AG09309 (cell line): ENCODE results near the gene OR5AR1.
A peak's percentile ranks its signal among the peaks of the same experiment; 100 is the strongest.

ENCODE experiments used
- DNase-seq: peaks from one replicate; pipeline ENCODE4 v3.0.0-alpha.2; 2010; ENCODE audit warnings: low read depth
- H3K4me3 ChIP-seq: 2 replicates; pipeline ENCODE4 v1.5.1; 2011; ENCODE audit warnings: mild to moderate bottlenecking, low read depth, low read length, moderate library complexity; ENCODE audit not compliant: control insufficient read depth
- TF ChIP-seq, protein P1 (sequence below): IDR thresholded peaks from 2 replicates; pipeline ENCODE4 v1.5.1; 2011; ENCODE audit warnings: mild to moderate bottlenecking, low read depth, low read length, inconsistent platforms; ENCODE audit not compliant: insufficient read depth, control insufficient read depth; ENCODE audit errors: missing control alignments

The OR5AR1 gene

DNA sequence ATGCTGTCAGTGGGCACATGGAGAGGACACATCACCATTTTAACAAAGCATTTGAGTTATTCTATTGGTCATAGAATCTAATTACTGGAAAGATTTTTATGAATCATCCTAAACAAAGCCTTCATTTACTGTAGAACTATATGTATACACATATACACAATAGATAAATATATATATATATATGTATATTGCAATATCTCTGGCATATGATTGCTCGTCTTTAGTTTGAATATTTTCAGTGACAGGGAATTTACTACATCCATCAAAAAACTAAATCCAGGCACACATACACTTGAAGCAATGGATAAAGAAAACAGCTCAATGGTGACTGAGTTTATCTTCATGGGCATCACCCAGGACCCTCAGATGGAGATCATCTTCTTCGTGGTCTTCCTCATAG, at the start of gene OR5AR1:
TSS of gene OR5AR1 (plus strand) at position 301 of the 400 bp plus-strand sequence. CDS start at position 301, 0 bp downstream.
- H3K4me3 ChIP-seq = no peak within 1 kb of the TSS
- DNase-seq = no peak
- TF ChIP-seq, protein P1, sequence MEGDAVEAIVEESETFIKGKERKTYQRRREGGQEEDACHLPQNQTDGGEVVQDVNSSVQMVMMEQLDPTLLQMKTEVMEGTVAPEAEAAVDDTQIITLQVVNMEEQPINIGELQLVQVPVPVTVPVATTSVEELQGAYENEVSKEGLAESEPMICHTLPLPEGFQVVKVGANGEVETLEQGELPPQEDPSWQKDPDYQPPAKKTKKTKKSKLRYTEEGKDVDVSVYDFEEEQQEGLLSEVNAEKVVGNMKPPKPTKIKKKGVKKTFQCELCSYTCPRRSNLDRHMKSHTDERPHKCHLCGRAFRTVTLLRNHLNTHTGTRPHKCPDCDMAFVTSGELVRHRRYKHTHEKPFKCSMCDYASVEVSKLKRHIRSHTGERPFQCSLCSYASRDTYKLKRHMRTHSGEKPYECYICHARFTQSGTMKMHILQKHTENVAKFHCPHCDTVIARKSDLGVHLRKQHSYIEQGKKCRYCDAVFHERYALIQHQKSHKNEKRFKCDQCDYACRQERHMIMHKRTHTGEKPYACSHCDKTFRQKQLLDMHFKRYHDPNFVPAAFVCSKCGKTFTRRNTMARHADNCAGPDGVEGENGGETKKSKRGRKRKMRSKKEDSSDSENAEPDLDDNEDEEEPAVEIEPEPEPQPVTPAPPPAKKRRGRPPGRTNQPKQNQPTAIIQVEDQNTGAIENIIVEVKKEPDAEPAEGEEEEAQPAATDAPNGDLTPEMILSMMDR = no peak

DNA sequence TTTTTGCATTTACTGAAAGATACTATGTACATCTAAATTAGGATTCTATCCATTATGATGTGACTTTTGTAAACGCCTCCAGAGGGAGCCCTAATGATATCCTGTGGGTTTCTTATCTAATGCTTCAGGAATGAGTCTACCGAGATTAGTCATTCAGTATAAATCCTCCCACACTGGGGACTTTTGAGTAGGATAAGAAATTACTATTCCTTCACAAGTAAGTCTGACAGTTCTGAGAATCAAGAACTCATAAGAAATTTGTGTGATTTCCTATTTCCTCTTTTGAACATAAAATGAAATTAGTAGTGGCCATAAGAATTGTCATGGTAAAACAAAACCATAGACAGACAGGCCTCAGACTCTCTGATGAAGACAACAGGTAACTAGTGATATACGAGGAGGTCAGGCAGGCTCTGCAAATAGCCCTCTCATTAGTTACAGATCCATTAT, 38.8 kb upstream of the OR5AR1 start:
- DNase-seq = peak; percentile 10
- TF ChIP-seq, protein P1 = peak; percentile 33
- no peak overlapping the region for H3K4me3 ChIP-seq

DNA sequence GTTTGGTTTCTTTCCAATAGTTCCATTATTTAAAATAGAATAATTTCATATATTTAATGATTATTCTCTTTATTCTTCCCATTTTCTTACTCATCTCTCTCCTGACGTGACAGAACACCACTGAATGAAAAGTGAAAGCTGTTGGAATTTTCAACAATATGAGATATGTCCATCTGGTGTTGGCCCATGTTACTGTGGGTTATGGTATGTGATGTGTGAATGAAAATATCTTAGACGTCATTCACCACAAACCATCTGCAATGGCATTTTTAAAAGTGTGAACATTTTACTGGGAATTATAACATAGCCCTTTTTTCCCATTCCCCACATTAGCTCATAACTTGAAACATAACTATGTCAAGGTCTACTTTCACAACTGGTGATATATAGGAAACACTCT, 37.5 kb upstream of the OR5AR1 start:
- H3K4me3 ChIP-seq = no peak overlapping the region
- no peak for DNase-seq
- TF ChIP-seq, protein P1 = no peak

DNA sequence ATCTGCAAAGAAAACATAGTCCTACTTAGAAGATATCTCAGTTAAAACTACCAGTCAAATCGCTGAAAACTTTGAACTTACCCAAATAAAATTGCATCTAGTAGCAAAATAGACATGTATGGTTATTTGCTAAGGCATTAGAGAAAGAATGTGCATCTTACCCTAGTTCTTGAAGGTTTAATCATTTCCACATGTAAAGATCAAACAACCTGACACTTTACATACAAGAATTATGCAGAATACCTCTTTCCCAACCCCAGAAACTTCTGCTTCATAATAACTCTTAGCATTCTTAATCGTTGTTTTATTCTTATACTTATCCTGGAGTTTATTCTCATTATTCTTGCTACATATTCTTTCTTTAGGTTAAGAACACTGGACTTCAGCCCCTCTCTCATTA, 31.2 kb upstream of the OR5AR1 start:
- no peak for DNase-seq
- H3K4me3 ChIP-seq = no peak overlapping the region
- TF ChIP-seq, protein P1 = no peak

DNA sequence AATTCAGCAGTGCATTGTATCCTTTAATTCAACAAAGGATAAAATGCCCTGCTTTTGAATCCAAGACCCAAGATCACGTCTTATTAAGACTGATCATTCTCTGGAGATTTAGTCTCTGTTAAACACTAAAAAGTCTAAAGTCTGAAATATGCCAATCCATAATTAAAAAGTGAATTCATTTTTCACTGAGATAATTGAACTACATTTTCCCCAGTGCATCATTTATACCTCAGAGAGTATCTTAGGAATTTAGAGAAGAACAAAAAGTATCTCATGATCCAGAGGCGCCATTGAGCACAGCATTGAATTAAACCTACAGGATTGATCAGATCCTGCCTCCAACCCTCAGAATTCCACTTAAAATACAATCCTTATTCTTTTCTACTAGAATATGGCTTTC, 26.6 kb upstream of the OR5AR1 start:
- TF ChIP-seq, protein P1 = no peak
- DNase-seq = no peak
- H3K4me3 ChIP-seq = no peak overlapping the region

DNA sequence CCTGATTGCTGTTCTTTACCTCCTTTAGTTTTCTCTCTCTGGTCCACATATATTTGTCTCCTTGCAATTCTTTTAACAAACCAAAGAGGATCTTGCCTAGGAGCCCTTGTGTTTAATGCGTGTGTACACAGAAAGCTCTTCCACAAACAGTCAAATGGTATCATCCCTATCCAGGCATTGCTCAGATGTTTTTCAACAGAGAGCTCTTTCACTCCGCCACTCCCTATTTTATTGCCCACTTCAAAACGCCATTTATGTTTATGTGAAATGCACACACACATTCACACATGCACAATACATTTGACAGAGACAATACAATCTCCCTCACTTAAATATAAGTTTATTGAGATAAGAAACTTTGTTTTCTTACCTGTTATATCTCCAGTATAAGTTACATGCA, 26.0 kb upstream of the OR5AR1 start:
- no peak overlapping the region for H3K4me3 ChIP-seq
- no peak for DNase-seq
- TF ChIP-seq, protein P1 = no peak

DNA sequence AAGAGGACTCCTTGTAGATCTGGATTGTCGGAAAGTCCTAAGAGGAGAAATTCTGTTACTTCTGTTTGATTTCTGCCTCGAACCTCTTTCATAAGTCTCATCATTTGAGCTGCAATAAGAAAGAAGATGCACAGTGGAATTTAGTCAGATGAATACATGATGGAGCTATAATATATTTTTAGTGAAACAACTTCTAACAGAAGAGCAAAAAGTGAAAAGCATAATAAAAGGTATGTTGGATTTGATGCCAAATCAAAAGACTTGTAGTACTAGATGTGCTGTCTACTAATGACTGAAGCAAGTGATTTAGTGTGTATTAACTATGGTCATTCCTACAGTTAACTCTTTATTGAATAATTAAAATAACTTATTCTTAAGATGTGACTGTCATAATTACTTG, 21.1 kb upstream of the OR5AR1 start, which contains the start of gene OR5AP2:
TSS of gene OR5AP2 (minus strand) at position 101 of the 400 bp plus-strand sequence. CDS start at position 101, 0 bp downstream.
- no peak for DNase-seq
- TF ChIP-seq, protein P1 = no peak
- H3K4me3 ChIP-seq = no peak within 1 kb of the TSS
